Prostate gland (tissue), 2 donors: ENCODE measurements around the gene SPRR4.

ENCODE experiments used
- CTCF ChIP-seq, 4 experiments: fragments of 200-600 bp in 2 of 4; fragments of 450-650 bp in 2 of 4; sonication (generic) in 2 of 4; IDR thresholded peaks; 1 replicate in 3 of 4; 2 replicates in 1 of 4; pipeline ENCODE4 v1.5.1; 2016 to 2019; ENCODE audit warnings: antibody characterized with exemption in 4 of 4, mild to moderate bottlenecking in 2 of 4, moderate library complexity in 2 of 4
- POLR2A ChIP-seq: fragments of 450-650 bp; IDR thresholded peaks from one replicate; pipeline ENCODE4 v1.6.1; 2016; ENCODE audit warnings: antibody characterized with exemption, mild to moderate bottlenecking
- POLR2AphosphoS5 ChIP-seq: sonication (generic); formaldehyde crosslinking; IDR thresholded peaks from one replicate; pipeline ENCODE4 v1.6.1; 2017; ENCODE audit warnings: antibody characterized with exemption

GRCh38 chr1:152924191-152924590 lies 46.3 kb upstream of the SPRR4 start:
- TF ChIP-seq CTCF (IDR thresholded peaks at IDR 0.05) (no peak), POLR2AphosphoS5 (no peak), POLR2A (no peak)
